GM18526 (cell line): ENCODE measurements around the gene ZCCHC8.

Experiments used
- POLR2A ChIP-seq: IDR thresholded peaks from 3 replicates; pipeline ENCODE4 v1.6.1; 2011; ENCODE audit not compliant: insufficient read length; ENCODE audit errors: extremely low read depth

The ZCCHC8 gene

GRCh38 chr12:122452701-122453285, 47.9 kb downstream of the ZCCHC8 start:
- TF ChIP-seq POLR2A = no peak

GRCh38 chr12:122449317-122449716, 51.4 kb downstream of the ZCCHC8 start:
- TF ChIP-seq POLR2A = no peak

GRCh38 chr12:122437656-122438121, 63.0 kb downstream of the ZCCHC8 start:
- TF ChIP-seq POLR2A = no peak

GRCh38 chr12:122435186-122435585, 65.5 kb downstream of the ZCCHC8 start:
- no peak for TF ChIP-seq POLR2A

- TF ChIP-seq POLR2A = no peak
Observed at GRCh38 chr12:122427403-122427802, 73.3 kb downstream of the ZCCHC8 start.

- no peak for TF ChIP-seq POLR2A
Observed at GRCh38 chr12:122423258-122424165, 77.2 kb downstream of the ZCCHC8 start.

- TF ChIP-seq POLR2A = no peak
Observed at GRCh38 chr12:122422730-122423257, 77.9 kb downstream of the ZCCHC8 start.

- peak; percentile 40 for TF ChIP-seq POLR2A
Observed at GRCh38 chr12:122421821-122422729, 78.7 kb downstream of the ZCCHC8 start, which contains the start of gene CLIP1. CLIP1 (minus strand) TSS chr12:122422669; CDS start chr12:122380452, 42,217 bp downstream.
